ENCODE measurements around the gene DNAJC18. TPM values are rescaled to one million over a fixed set of nuclear protein-coding genes. Genes with fewer than 3 reads are reported as not detected.

The DNAJC18 gene
- total and polyA plus RNA-seq, 2 experiments from 2014 or later = 10.6 to 14.4 TPM

GRCh38 chr5:139374909-139375308 is 64.4 kb downstream of the DNAJC18 start:
- Histone ChIP-seq H3K4me1 (ENCODE audit: insufficient read depth) (no peaks in the 10 kb centered on the region), H3K9me2 (replicated peaks; ENCODE audit: insufficient read depth) (no peaks in the 10 kb centered on the region), H3K27me3 (no peaks in the 10 kb centered on the region), H3K9me3 (ENCODE audit: low read depth) (no peaks in the 10 kb centered on the region), H4K20me1 (ENCODE audit: insufficient read depth, poor library complexity, severe bottlenecking) (no peaks in the 10 kb centered on the region), H3K36me3 (replicated peaks; ENCODE audit: insufficient read depth, low read depth) (no peaks in the 10 kb centered on the region), H3K79me2 (no peaks in the 10 kb centered on the region), H3K4me3 (no peak overlapping the region), H3K4me2 (no peak overlapping the region), H2AFZ (no peak overlapping the region), H3K27ac (no peak overlapping the region)
- TF ChIP-seq EZH2 (IDR thresholded peaks at IDR 0.05; ENCODE audit: borderline replicate concordance) (no peak), EZH2phosphoT487 (IDR thresholded peaks at IDR 0.05; ENCODE audit: low read depth, severe bottlenecking, unreplicated experiment) (no peak), CTCF (IDR thresholded peaks at IDR 0.05; ENCODE audit: poor library complexity) (no peak)
- 93% methylated on average over 2 of the region's 2 CpGs for WGBS (ENCODE audit: low lambda C conversion rate, missing lambda C conversion rate)
- DNase-seq (ENCODE audit: low spot score) = no peak

- Histone ChIP-seq H3K36me3 (replicated peaks; ENCODE audit: insufficient read depth, low read depth) (no peaks in the 10 kb centered on the region), H3K79me2 (no peaks in the 10 kb centered on the region), H3K4me3 (no peak overlapping the region), H2AFZ (no peak overlapping the region), H3K9me2 (replicated peaks; ENCODE audit: insufficient read depth) (no peaks in the 10 kb centered on the region), H3K27me3 (no peaks in the 10 kb centered on the region), H3K4me2 (no peak overlapping the region), H3K27ac (no peak overlapping the region), H3K9me3 (ENCODE audit: low read depth) (no peaks in the 10 kb centered on the region), H4K20me1 (ENCODE audit: insufficient read depth, poor library complexity, severe bottlenecking) (peaks cover 3% of the 10 kb centered on the region), H3K4me1 (ENCODE audit: insufficient read depth) (no peaks in the 10 kb centered on the region)
- 93% methylated on average over 7 of the region's 7 CpGs for WGBS (ENCODE audit: low lambda C conversion rate, missing lambda C conversion rate)
- TF ChIP-seq EZH2 (IDR thresholded peaks at IDR 0.05; ENCODE audit: borderline replicate concordance) = no peak
- TF ChIP-seq EZH2phosphoT487 (IDR thresholded peaks at IDR 0.05; ENCODE audit: low read depth, severe bottlenecking, unreplicated experiment) = no peak
- no peak for TF ChIP-seq CTCF (IDR thresholded peaks at IDR 0.05; ENCODE audit: poor library complexity)
- DNase-seq (ENCODE audit: low spot score) = no peak
These were observed 67.6 kb downstream of the DNAJC18 start for GRCh38 chr5:139371482-139372435.

GRCh38 chr5:139369181-139369580 is 70.1 kb downstream of the DNAJC18 start:
- no peak for DNase-seq (ENCODE audit: low spot score)
- Histone ChIP-seq H3K4me2 (no peak overlapping the region), H3K4me3 (no peak overlapping the region), H3K27me3 (no peaks in the 10 kb centered on the region), H3K9me3 (ENCODE audit: low read depth) (no peaks in the 10 kb centered on the region), H2AFZ (no peak overlapping the region), H3K27ac (no peak overlapping the region), H3K36me3 (replicated peaks; ENCODE audit: insufficient read depth, low read depth) (no peaks in the 10 kb centered on the region), H3K9me2 (replicated peaks; ENCODE audit: insufficient read depth) (no peaks in the 10 kb centered on the region), H4K20me1 (ENCODE audit: insufficient read depth, poor library complexity, severe bottlenecking) (peaks cover 8% of the 10 kb centered on the region), H3K4me1 (ENCODE audit: insufficient read depth) (no peaks in the 10 kb centered on the region), H3K79me2 (peaks cover 5% of the 10 kb centered on the region)
- TF ChIP-seq CTCF (IDR thresholded peaks at IDR 0.05; ENCODE audit: poor library complexity) (no peak), EZH2 (IDR thresholded peaks at IDR 0.05; ENCODE audit: borderline replicate concordance) (no peak), EZH2phosphoT487 (IDR thresholded peaks at IDR 0.05; ENCODE audit: low read depth, severe bottlenecking, unreplicated experiment) (no peak)
- WGBS (ENCODE audit: low lambda C conversion rate, missing lambda C conversion rate) = 94% methylated on average over 1 of the region's 1 CpG

Data from hepatocyte (in vitro differentiated cells).